ENCODE data around the gene TMUB1. TPM values are rescaled to one million over a fixed set of nuclear protein-coding genes. Genes with fewer than 3 reads are reported as not detected.
"Not testable (repeated sequence)": the region's sequence is repeated elsewhere in the genome, so short reads cannot be mapped to it uniquely, and the experiment has no call there.

Gene TMUB1
- total RNA-seq, 1 donor from 2014 or later, result 45.7 TPM

- no peaks in the 10 kb centered on the region for H3K36me3 Mint-ChIP-seq (ENCODE audit: unreplicated experiment)
- no peak for DNase-seq
- H3K27ac Mint-ChIP-seq (ENCODE audit: unreplicated experiment), result no peak overlapping the region
- peaks cover 4% of the 10 kb centered on the region for H3K9me3 Mint-ChIP-seq (ENCODE audit: unreplicated experiment)
- no peak overlapping the region for H3K4me3 Mint-ChIP-seq (ENCODE audit: unreplicated experiment)
- TF ChIP-seq CTCF (IDR thresholded peaks at IDR 0.05; ENCODE audit: partially characterized antibody, unreplicated experiment), result no peak
- H3K27me3 Mint-ChIP-seq (ENCODE audit: unreplicated experiment), result peaks cover 11% of the 10 kb centered on the region
- H3K4me1 Mint-ChIP-seq (ENCODE audit: low read depth, unreplicated experiment), result peaks cover 29% of the 10 kb centered on the region
These were observed 39.3 kb downstream of the TMUB1 start for GRCh38 chr7:151043959-151044358.

GRCh38 chr7:151043449-151043848 is 39.8 kb downstream of the TMUB1 start:
- DNase-seq; H3K4me3 Mint-ChIP-seq (ENCODE audit: unreplicated experiment); H3K36me3 Mint-ChIP-seq (ENCODE audit: unreplicated experiment); H3K27ac Mint-ChIP-seq (ENCODE audit: unreplicated experiment); H3K9me3 Mint-ChIP-seq (ENCODE audit: unreplicated experiment): not testable (repeated sequence)
- H3K27me3 Mint-ChIP-seq (ENCODE audit: unreplicated experiment), result peaks cover 11% of the 10 kb centered on the region
- H3K4me1 Mint-ChIP-seq (ENCODE audit: low read depth, unreplicated experiment), result peaks cover 28% of the 10 kb centered on the region

GRCh38 chr7:151040616-151041375 is 42.5 kb downstream of the TMUB1 start:
- peak overlapping the region; percentile 46 for H3K27ac Mint-ChIP-seq (ENCODE audit: unreplicated experiment)
- TF ChIP-seq CTCF (IDR thresholded peaks at IDR 0.05; ENCODE audit: partially characterized antibody, unreplicated experiment), result no peak
- H3K4me3 Mint-ChIP-seq (ENCODE audit: unreplicated experiment), result no peak overlapping the region
- DNase-seq, result no peak
- H3K4me1 Mint-ChIP-seq (ENCODE audit: low read depth, unreplicated experiment), result peaks cover 20% of the 10 kb centered on the region
- H3K36me3 Mint-ChIP-seq (ENCODE audit: unreplicated experiment), result no peaks in the 10 kb centered on the region
- H3K9me3 Mint-ChIP-seq (ENCODE audit: unreplicated experiment), result peaks cover 4% of the 10 kb centered on the region
- peaks cover 9% of the 10 kb centered on the region for H3K27me3 Mint-ChIP-seq (ENCODE audit: unreplicated experiment)

- no peak for DNase-seq
- Mint-ChIP-seq H3K4me3 (ENCODE audit: unreplicated experiment) (peak overlapping the region; percentile 42), H3K36me3 (ENCODE audit: unreplicated experiment) (no peaks in the 10 kb centered on the region), H3K27me3 (ENCODE audit: unreplicated experiment) (peaks cover 7% of the 10 kb centered on the region), H3K27ac (ENCODE audit: unreplicated experiment) (peak overlapping the region; percentile 79), H3K4me1 (ENCODE audit: low read depth, unreplicated experiment) (peaks cover 21% of the 10 kb centered on the region), H3K9me3 (ENCODE audit: unreplicated experiment) (peaks cover 3% of the 10 kb centered on the region)
- TF ChIP-seq CTCF (IDR thresholded peaks at IDR 0.05; ENCODE audit: partially characterized antibody, unreplicated experiment), result no peak
These were observed 43.3 kb downstream of the TMUB1 start for GRCh38 chr7:151039850-151040548.

GRCh38 chr7:151038951-151039849 is 44.1 kb downstream of the TMUB1 start:
- DNase-seq, result no peak
- Mint-ChIP-seq H3K27me3 (ENCODE audit: unreplicated experiment) (peaks cover 7% of the 10 kb centered on the region), H3K36me3 (ENCODE audit: unreplicated experiment) (no peaks in the 10 kb centered on the region), H3K9me3 (ENCODE audit: unreplicated experiment) (peaks cover 3% of the 10 kb centered on the region), H3K4me3 (ENCODE audit: unreplicated experiment) (peak overlapping the region; percentile 56), H3K27ac (ENCODE audit: unreplicated experiment) (peak overlapping the region; percentile 79), H3K4me1 (ENCODE audit: low read depth, unreplicated experiment) (peaks cover 21% of the 10 kb centered on the region)
- no peak for TF ChIP-seq CTCF (IDR thresholded peaks at IDR 0.05; ENCODE audit: partially characterized antibody, unreplicated experiment)
